Prostate gland (tissue), 2 donors: ENCODE data around the gene ZNF526.

ENCODE experiments used
- POLR2A ChIP-seq: fragments of 450-650 bp; IDR thresholded peaks from one replicate; pipeline ENCODE4 v1.6.1; 2016; ENCODE audit warnings: antibody characterized with exemption, mild to moderate bottlenecking
- POLR2AphosphoS5 ChIP-seq: sonication (generic); formaldehyde crosslinking; IDR thresholded peaks from one replicate; pipeline ENCODE4 v1.6.1; 2017; ENCODE audit warnings: antibody characterized with exemption
- TF ChIP-seq, protein P1 (sequence below), 4 experiments: fragments of 200-600 bp in 2 of 4; fragments of 450-650 bp in 2 of 4; sonication (generic) in 2 of 4; IDR thresholded peaks; 1 replicate in 3 of 4; 2 replicates in 1 of 4; pipeline ENCODE4 v1.5.1; 2016 to 2019; ENCODE audit warnings: antibody characterized with exemption in 4 of 4, mild to moderate bottlenecking in 2 of 4, moderate library complexity in 2 of 4

GRCh38 chr19:42261763-42262162 lies 41.7 kb downstream of the ZNF526 start:
- TF ChIP-seq, protein P1, sequence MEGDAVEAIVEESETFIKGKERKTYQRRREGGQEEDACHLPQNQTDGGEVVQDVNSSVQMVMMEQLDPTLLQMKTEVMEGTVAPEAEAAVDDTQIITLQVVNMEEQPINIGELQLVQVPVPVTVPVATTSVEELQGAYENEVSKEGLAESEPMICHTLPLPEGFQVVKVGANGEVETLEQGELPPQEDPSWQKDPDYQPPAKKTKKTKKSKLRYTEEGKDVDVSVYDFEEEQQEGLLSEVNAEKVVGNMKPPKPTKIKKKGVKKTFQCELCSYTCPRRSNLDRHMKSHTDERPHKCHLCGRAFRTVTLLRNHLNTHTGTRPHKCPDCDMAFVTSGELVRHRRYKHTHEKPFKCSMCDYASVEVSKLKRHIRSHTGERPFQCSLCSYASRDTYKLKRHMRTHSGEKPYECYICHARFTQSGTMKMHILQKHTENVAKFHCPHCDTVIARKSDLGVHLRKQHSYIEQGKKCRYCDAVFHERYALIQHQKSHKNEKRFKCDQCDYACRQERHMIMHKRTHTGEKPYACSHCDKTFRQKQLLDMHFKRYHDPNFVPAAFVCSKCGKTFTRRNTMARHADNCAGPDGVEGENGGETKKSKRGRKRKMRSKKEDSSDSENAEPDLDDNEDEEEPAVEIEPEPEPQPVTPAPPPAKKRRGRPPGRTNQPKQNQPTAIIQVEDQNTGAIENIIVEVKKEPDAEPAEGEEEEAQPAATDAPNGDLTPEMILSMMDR (IDR thresholded peaks at IDR 0.05): no peak
- no peak for TF ChIP-seq POLR2AphosphoS5
- no peak for TF ChIP-seq POLR2A
